ENCODE data around the gene IGFL1. TPM values are rescaled to one million over a fixed set of nuclear protein-coding genes. Genes with fewer than 3 reads are reported as not detected.

The IGFL1 gene
- total and polyA plus RNA-seq, 2 of the 4 experiments (the other 2 are of a cell fraction): not detected

DNA sequence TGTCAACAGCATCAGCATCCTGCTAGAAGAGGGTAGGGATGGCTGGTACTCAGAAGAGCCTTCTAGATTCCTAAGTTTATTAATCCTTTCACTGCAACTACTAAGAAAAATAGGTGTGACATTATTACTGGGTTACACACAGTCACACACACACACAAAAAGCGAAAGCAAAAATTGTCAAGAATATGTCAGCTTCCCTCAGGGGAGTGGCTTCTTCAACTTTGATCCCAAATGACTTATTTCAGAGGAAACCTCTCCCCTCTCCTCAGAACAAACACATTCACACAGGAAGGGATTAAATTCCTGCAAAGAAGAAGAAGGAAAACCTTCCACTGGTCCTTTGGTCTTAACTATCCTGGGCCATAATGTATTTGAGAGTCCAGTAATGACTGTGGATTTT lies 20.1 kb upstream of the IGFL1 start:
- Histone ChIP-seq H2BK5ac (ENCODE audit: low read depth, low read length, poor library complexity, severe bottlenecking) (no peak overlapping the region), H3K36me3 (ENCODE audit: control insufficient read depth, insufficient read depth, low read length) (no peaks in the 10 kb centered on the region), H3K14ac (replicated peaks; ENCODE audit: low read depth, low read length) (no peak overlapping the region), H4K8ac (ENCODE audit: low read depth in 2 of 2, low read length in 2 of 2) (no peak overlapping the region), H3K18ac (ENCODE audit: low read depth, low read length) (no peak overlapping the region), H2BK15ac (ENCODE audit: low read depth, low read length) (no peak overlapping the region), H3K23ac (ENCODE audit: low read depth, low read length) (no peak overlapping the region), H4K91ac (ENCODE audit: insufficient read depth, low read depth, low read length) (no peak overlapping the region), H3K27me3 (ENCODE audit: control insufficient read depth, insufficient read depth, low read length) (peaks cover 54% of the 10 kb centered on the region), H3K4ac (ENCODE audit: low read depth, low read length) (no peak overlapping the region), H2AK5ac (ENCODE audit: low read depth, low read length) (no peak overlapping the region), H2BK120ac (ENCODE audit: low read depth, low read length) (no peak overlapping the region), H3K4me2 (ENCODE audit: low read depth, low read length) (no peak overlapping the region), H3K56ac (ENCODE audit: extremely low read depth, insufficient read depth, low read length) (no peak overlapping the region), H2AK9ac (replicated peaks; ENCODE audit: low read depth, low read length, poor library complexity) (no peak overlapping the region), H3K79me1 (ENCODE audit: low read depth in 1 of 2, low read length in 2 of 2) (no peaks in the 10 kb centered on the region), H2BK20ac (ENCODE audit: low read depth, low read length) (no peak overlapping the region), H4K20me1 (ENCODE audit: insufficient read depth, low read length) (no peaks in the 10 kb centered on the region), H3K9ac (ENCODE audit: low read depth, low read length) (no peak overlapping the region), H2AFZ (replicated peaks; ENCODE audit: low read length, poor library complexity) (no peak overlapping the region), H3K4me3 (ENCODE audit: insufficient read depth, low read depth, low read length) (no peak overlapping the region), H3K9me1 (ENCODE audit: insufficient read depth, low read length) (no peaks in the 10 kb centered on the region), H3K27ac (ENCODE audit: insufficient read depth, low read length) (no peak overlapping the region), H3K9me3 (ENCODE audit: control insufficient read depth, insufficient read depth, low read length) (no peaks in the 10 kb centered on the region), H4K5ac (ENCODE audit: low read depth, low read length) (no peak overlapping the region), H3K4me1 (ENCODE audit: control insufficient read depth, insufficient read depth, low read length) (no peaks in the 10 kb centered on the region)
- in situ Hi-C loops (cut with MboI; ENCODE audit: low sequenced_read_pairs): no loop called here
- BruUV-seq (replicated peaks): no TSS peak
- no CpG with 5 or more reads among the region's 1 CpG for WGBS, 2 experiments (ENCODE audit: extremely low coverage in 2 of 2, insufficient read length in 1 of 2)
- ChIA-PET POLR2A (ENCODE audit: unreplicated experiment) (no interaction called here), CTCF (no interaction called here)
- no peak for TF ChIP-seq CTCF (conservative IDR thresholded peaks at IDR 0.05; ENCODE audit: low read depth, low read length)
- ATAC-seq (ENCODE audit: low read depth): no peak
- DNase-seq: no peak
- dilution Hi-C loops (cut with HindIII; ENCODE audit: low sequenced_read_pairs, unreplicated experiment): no loop called here
- intact Hi-C loops (cut with micrococcal nuclease): no loop called here
